Calu3 (cell line): ENCODE measurements around the gene GNA14. TPM values are rescaled to one million over a fixed set of nuclear protein-coding genes. Genes with fewer than 3 reads are reported as not detected.

Experiments used
- BruUV-seq: library from RNA; stranded (reverse); fragments of 400-500 nt; replicated peaks from 2 replicates; lab custom pipeline; 2021; lab: Mats Ljungman, UMichigan
- CTCF ChIA-PET: fragments of 300-600 bp; sonication (Branson Sonifier 250); formaldehyde crosslinking; loops from one replicate; lab custom pipeline; 2022; ENCODE audit warnings: antibody characterized with exemption; lab: Charles Lee
- DNase-seq: peaks from one replicate; pipeline ENCODE4 v3.0.0; 2022
- H3K27ac Mint-ChIP-seq: one replicate; pipeline ENCODE4 v1.8.0; 2022; ENCODE audit warnings: mixed read lengths; ENCODE audit not compliant: unreplicated experiment
- H3K27me3 Mint-ChIP-seq: one replicate; pipeline ENCODE4 v1.8.0; 2022; ENCODE audit warnings: mixed read lengths; ENCODE audit not compliant: unreplicated experiment
- H3K36me3 Mint-ChIP-seq: one replicate; pipeline ENCODE4 v1.8.0; 2022; ENCODE audit warnings: mild to moderate bottlenecking, moderate library complexity, mixed read lengths; ENCODE audit not compliant: insufficient read depth, unreplicated experiment
- H3K4me1 Mint-ChIP-seq: one replicate; pipeline ENCODE4 v1.8.0; 2022; ENCODE audit warnings: mild to moderate bottlenecking, low read depth, mixed read lengths; ENCODE audit not compliant: unreplicated experiment
- H3K4me3 Mint-ChIP-seq: one replicate; pipeline ENCODE4 v1.8.0; 2022; ENCODE audit warnings: mild to moderate bottlenecking, low read depth, moderate library complexity, mixed read lengths; ENCODE audit not compliant: unreplicated experiment
- H3K9me3 Mint-ChIP-seq: one replicate; pipeline ENCODE4 v1.8.0; 2022; ENCODE audit warnings: low read depth, mixed read lengths; ENCODE audit not compliant: unreplicated experiment
- intact Hi-C: fragments of 100-400 bp; cut with micrococcal nuclease; formaldehyde crosslinking; loops from one replicate; pipeline ENCODE4 v1.10.0; 2022; ENCODE audit not compliant: unreplicated experiment
- total RNA-seq: library from RNA; stranded (reverse); gene quantifications from 2 replicates; pipeline ENCODE4 v1.2.3, GENCODE V29; 2022
- TF ChIP-seq, protein P1 (sequence below): fragments of 200-600 bp; IDR thresholded peaks from one replicate; pipeline ENCODE4 v1.8.0; 2022; ENCODE audit warnings: antibody characterized with exemption; ENCODE audit not compliant: unreplicated experiment

The GNA14 gene
- total RNA-seq, 1 experiment from 2014 or later, result not detected

DNA sequence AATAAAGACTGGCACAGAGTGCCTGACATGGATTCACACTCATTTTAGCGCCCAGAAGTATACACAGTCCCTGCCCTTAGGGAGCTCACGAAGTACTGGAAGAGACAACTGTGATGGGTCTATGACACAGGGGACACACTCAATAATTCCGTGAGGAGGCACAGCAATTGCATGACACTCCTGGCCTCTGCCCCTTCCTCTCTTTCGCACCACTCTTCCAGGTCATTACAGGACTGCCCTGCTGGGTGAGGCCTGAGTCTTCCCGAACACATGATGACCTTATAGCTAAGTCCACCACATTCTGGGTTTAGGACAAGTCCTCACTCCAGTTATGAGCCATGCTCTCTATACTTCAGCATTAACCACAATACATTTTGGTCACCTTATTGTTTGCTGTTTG lies 134.7 kb downstream of the GNA14 start:
- intact Hi-C loops, result no loop called here
- no peaks in the 10 kb centered on the region for H3K27me3 Mint-ChIP-seq
- BruUV-seq, result no TSS peak
- TF ChIP-seq, protein P1, sequence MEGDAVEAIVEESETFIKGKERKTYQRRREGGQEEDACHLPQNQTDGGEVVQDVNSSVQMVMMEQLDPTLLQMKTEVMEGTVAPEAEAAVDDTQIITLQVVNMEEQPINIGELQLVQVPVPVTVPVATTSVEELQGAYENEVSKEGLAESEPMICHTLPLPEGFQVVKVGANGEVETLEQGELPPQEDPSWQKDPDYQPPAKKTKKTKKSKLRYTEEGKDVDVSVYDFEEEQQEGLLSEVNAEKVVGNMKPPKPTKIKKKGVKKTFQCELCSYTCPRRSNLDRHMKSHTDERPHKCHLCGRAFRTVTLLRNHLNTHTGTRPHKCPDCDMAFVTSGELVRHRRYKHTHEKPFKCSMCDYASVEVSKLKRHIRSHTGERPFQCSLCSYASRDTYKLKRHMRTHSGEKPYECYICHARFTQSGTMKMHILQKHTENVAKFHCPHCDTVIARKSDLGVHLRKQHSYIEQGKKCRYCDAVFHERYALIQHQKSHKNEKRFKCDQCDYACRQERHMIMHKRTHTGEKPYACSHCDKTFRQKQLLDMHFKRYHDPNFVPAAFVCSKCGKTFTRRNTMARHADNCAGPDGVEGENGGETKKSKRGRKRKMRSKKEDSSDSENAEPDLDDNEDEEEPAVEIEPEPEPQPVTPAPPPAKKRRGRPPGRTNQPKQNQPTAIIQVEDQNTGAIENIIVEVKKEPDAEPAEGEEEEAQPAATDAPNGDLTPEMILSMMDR, result no peak
- no peak for DNase-seq
- no peak overlapping the region for H3K27ac Mint-ChIP-seq
- H3K9me3 Mint-ChIP-seq, result no peaks in the 10 kb centered on the region
- no peaks in the 10 kb centered on the region for H3K4me1 Mint-ChIP-seq
- H3K36me3 Mint-ChIP-seq, result no peaks in the 10 kb centered on the region
- CTCF ChIA-PET, result no interaction called here
- H3K4me3 Mint-ChIP-seq, result no peak overlapping the region

DNA sequence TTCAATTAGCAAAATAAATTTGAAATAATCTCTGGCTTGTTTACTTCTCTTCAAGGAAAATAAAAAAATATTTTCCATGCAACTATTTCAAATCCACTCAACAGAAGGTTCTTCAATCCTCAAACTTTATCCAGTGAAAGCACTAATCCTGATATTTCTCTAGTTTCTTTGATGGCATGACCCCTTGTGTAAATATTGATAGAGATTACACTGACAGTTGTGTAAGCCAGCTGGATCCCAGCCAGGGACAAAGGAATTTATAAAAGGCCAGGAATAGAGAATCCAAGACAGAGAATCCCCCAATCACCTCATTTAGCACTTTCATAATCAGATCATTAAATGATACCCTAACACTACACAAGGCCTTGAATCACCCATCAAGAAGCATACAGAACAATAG lies 135.2 kb downstream of the GNA14 start:
- H3K4me3 Mint-ChIP-seq, result no peak overlapping the region
- H3K36me3 Mint-ChIP-seq, result no peaks in the 10 kb centered on the region
- DNase-seq, result no peak
- no peak overlapping the region for H3K27ac Mint-ChIP-seq
- CTCF ChIA-PET, result no interaction called here
- intact Hi-C loops, result no loop called here
- H3K4me1 Mint-ChIP-seq, result no peaks in the 10 kb centered on the region
- no peaks in the 10 kb centered on the region for H3K9me3 Mint-ChIP-seq
- TF ChIP-seq, protein P1, result no peak
- H3K27me3 Mint-ChIP-seq, result no peaks in the 10 kb centered on the region
- BruUV-seq, result no TSS peak

DNA sequence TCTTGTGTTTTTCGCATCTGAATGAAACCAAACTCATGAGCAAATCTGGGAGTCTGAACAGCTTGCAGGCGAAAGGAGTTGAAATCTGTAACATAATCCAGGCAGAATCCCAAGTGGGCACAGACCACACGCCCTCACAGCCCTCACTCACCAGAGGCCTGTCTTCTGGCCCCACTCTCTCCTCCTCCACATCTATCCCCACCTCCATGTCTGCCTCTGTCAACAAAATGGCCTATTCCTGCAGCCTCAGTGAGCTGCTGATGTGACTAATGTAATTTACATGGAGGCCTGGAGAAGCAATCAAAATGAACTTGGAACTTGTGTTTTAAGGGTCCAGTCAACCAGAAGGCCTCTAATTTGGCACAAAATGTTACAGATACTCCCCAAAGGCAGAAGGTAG lies 136.6 kb downstream of the GNA14 start:
- H3K27ac Mint-ChIP-seq, result no peak overlapping the region
- H3K4me3 Mint-ChIP-seq, result no peak overlapping the region
- BruUV-seq, result no TSS peak
- no peaks in the 10 kb centered on the region for H3K9me3 Mint-ChIP-seq
- no peak for DNase-seq
- intact Hi-C loops, result no loop called here
- H3K27me3 Mint-ChIP-seq, result no peaks in the 10 kb centered on the region
- H3K36me3 Mint-ChIP-seq, result no peaks in the 10 kb centered on the region
- TF ChIP-seq, protein P1, result no peak
- CTCF ChIA-PET, result no interaction called here
- no peaks in the 10 kb centered on the region for H3K4me1 Mint-ChIP-seq

DNA sequence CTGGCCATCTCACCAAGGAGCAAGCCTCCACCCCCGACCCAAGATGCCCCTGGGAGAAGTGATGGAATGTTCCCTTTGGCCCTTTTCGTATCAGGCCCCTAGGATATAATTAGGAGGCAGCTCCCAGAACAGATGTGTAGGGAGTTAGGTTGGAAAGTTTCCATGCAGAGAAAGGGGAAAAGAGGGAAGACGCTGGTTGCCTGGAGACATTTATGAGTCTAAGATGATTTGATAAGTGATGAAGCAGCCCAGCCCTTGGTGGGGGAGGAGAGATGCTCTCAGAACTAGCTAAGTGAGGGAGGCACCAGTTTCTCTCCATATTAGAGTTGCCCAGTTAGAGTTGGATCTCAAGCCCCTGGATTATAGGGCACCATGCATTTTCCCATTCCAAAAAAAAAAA lies 137.5 kb downstream of the GNA14 start:
- TF ChIP-seq, protein P1, result no peak
- Mint-ChIP-seq H3K27me3 (no peaks in the 10 kb centered on the region), H3K4me1 (no peaks in the 10 kb centered on the region), H3K27ac (no peak overlapping the region), H3K9me3 (no peaks in the 10 kb centered on the region), H3K36me3 (no peaks in the 10 kb centered on the region), H3K4me3 (no peak overlapping the region)
- CTCF ChIA-PET, result interaction anchor here (0.6 kb wide), 1 partner anchor 607 kb away, joined by 4 read pairs; no protein-coding TSS in a partner anchor
- intact Hi-C loops, result no loop called here
- no TSS peak for BruUV-seq
- DNase-seq, result no peak
